HG02852 (cell line): ENCODE measurements around the gene SIGLEC9.

Experiments used
- ATAC-seq: cut with Tn5 transposase; IDR thresholded peaks from one replicate; pipeline ENCODE4 v1.9.1; 2021; ENCODE audit warnings: mild to moderate bottlenecking, moderate library complexity; ENCODE audit not compliant: unreplicated experiment

SIGLEC9 gene

DNA sequence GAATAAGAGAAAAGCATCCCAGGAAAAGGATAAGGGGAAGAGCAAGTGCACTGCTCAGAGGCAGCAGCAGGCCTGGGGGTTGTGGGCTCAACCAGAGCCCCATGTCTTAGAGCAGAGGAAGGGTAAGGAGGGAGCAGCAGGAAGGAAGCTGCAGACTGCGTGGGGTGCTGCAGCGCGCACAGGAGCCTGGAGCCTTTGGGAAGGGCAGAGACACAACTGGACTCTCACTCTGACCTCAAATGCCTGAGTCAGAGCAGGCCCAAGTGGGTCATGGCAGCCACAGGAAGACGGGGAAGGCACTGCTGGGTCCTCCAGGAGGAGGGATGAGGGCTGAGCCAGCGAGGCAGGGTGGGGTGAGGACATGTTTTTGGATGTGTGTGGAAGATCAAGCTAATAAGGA is 49.0 kb downstream of the SIGLEC9 start:
- ATAC-seq, result no peak

DNA sequence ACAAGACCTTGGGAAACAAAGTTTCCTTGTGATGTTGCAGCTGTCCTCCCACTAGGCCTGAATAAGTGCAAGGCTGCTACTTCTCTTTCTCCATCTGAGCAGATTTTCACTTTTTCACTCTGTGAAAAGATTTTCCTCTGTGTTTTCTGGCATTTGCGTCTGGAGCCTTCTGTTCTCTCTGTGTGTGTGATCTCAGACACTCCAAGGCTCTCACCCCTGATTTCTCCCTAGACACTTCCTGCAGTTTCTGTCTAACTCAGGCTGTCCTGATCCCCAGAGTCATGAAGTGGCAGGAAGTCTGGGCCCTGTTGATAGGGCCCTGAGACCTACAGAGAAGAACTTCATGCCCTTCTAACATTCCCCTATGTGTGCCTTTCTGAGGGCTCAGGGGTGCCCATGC is 54.5 kb downstream of the SIGLEC9 start:
- no peak for ATAC-seq
